ENCODE results near the gene NAP1L1.

DNA sequence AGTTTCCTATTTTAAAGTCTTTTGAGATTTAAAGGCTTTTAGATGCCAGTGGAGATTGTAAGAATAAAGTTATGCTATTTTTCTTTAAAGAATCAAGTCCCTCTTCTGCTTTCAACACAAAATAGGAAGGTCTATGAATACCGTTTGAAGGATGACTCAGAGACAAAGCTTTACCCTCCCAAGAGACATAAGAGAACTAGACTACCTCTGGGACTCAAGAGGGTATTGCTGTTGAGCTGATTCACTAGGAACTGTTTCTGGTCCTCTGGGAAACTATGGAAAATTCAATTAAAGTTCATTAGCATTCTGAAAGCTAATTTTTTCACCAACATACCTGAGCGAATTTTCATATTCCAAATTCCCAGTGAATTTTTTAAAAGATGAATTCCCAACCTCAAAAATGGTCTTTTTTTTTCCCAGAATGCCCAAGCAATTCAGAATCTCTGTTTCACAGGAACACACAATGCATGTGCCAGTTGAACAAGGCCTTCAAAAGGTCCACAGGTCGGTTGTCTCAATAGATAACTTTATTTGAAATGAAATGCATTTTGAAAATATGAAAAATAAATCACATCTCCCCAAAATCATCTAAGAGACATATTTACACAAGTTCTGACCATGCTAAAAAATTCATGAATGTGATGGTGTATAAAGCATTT is 59.4 kb downstream of the NAP1L1 start:
- TF ChIP-seq POU6F1 (CRISPR knock-in tag; IDR thresholded peaks at IDR 0.05; ENCODE audit: borderline replicate concordance, low read depth) (no peak), GLIS3 (CRISPR knock-in tag; IDR thresholded peaks at IDR 0.05) (no peak), SNAI2 (CRISPR knock-in tag; IDR thresholded peaks at IDR 0.05) (no peak), TSHZ2 (CRISPR knock-in tag; IDR thresholded peaks at IDR 0.05) (no peak), ZFP3 (CRISPR knock-in tag; IDR thresholded peaks at IDR 0.05) (no peak)

Measured in SK-N-SH treated with all-trans-retinoic acid at 6 μM for 48 hours (cell line).